ENCODE results near the gene LAMA2. TPM values are rescaled to one million over a fixed set of nuclear protein-coding genes. Genes with fewer than 3 reads are reported as not detected.

LAMA2 gene
- total and polyA plus RNA-seq, 7 donors, result 0.46 to 131 (median 59.6) TPM

GRCh38 chr6:129411092-129411491, 528.2 kb downstream of the LAMA2 start:
- no peaks in the 10 kb centered on the region for H3K4me1 ChIP-seq
- intact Hi-C loops (cut with DNase I), result no loop called here
- H3K27me3 ChIP-seq, result no peaks in the 10 kb centered on the region
- H3K4me3 ChIP-seq, result no peak overlapping the region
- no peak overlapping the region for H3K27ac ChIP-seq
- no peak for DNase-seq
- 60 to 76% methylated on average over 1 of the region's 1 CpG for WGBS, 2 donors
- no peaks in the 10 kb centered on the region for H3K9me3 ChIP-seq
- TF ChIP-seq, protein P1, sequence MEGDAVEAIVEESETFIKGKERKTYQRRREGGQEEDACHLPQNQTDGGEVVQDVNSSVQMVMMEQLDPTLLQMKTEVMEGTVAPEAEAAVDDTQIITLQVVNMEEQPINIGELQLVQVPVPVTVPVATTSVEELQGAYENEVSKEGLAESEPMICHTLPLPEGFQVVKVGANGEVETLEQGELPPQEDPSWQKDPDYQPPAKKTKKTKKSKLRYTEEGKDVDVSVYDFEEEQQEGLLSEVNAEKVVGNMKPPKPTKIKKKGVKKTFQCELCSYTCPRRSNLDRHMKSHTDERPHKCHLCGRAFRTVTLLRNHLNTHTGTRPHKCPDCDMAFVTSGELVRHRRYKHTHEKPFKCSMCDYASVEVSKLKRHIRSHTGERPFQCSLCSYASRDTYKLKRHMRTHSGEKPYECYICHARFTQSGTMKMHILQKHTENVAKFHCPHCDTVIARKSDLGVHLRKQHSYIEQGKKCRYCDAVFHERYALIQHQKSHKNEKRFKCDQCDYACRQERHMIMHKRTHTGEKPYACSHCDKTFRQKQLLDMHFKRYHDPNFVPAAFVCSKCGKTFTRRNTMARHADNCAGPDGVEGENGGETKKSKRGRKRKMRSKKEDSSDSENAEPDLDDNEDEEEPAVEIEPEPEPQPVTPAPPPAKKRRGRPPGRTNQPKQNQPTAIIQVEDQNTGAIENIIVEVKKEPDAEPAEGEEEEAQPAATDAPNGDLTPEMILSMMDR (IDR thresholded peaks at IDR 0.05), result no peak
- TF ChIP-seq EP300 (IDR thresholded peaks at IDR 0.05), result no peak
- no peak for TF ChIP-seq POLR2AphosphoS5 (IDR thresholded peaks at IDR 0.05)
- TF ChIP-seq POLR2A (IDR thresholded peaks at IDR 0.05), result no peak
- no peaks in the 10 kb centered on the region for H3K36me3 ChIP-seq

GRCh38 chr6:129416337-129416990, 533.5 kb downstream of the LAMA2 start:
- no peaks in the 10 kb centered on the region for H3K4me1 ChIP-seq
- H3K27me3 ChIP-seq, result no peaks in the 10 kb centered on the region
- H3K36me3 ChIP-seq, result no peaks in the 10 kb centered on the region
- H3K4me3 ChIP-seq, result no peak overlapping the region
- intact Hi-C loops (cut with DNase I), result no loop called here
- no peak overlapping the region for H3K27ac ChIP-seq
- no peak for DNase-seq
- TF ChIP-seq POLR2A (IDR thresholded peaks at IDR 0.05) (no peak), POLR2AphosphoS5 (IDR thresholded peaks at IDR 0.05) (no peak), EP300 (IDR thresholded peaks at IDR 0.05) (no peak)
- TF ChIP-seq, protein P1 (IDR thresholded peaks at IDR 0.05), result no peak
- H3K9me3 ChIP-seq, result no peaks in the 10 kb centered on the region
- 91 to 95% methylated on average over 6 of the region's 6 CpGs for WGBS, 2 donors

DNA sequence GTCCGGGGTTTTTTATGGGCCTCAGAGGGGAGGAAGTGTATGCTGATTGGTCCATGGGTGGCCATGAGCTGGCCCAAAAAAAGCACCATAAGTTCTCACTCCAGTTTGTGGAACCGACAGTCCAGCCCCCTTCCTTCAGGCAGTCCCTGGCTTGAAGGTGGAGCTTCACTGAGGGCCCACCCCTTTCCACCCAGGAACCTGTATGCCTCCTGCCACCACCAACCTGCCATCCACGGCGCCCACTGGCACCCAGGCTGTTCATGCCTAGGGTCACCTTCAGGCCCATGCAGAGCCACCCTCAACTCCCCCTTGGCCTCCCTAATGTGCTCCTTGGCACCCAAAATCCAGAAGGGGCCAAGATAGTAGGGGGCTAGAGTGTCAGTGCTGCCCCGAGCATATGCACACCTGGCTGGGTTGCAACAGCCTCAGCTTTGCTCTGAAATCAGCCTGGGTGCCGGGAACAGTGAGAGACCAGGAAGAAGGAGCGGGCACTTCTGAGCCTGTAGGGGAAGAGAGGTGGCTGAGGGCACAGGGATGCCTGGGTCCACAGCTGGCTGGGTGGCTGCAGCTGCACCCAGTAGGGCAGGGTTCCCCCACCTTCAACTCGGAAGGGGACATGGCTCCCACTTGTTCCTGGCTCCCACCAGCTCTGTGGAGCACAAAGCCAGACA, 534.6 kb downstream of the LAMA2 start:
- intact Hi-C loops (cut with DNase I), result no loop called here
- Histone ChIP-seq H3K27me3 (no peaks in the 10 kb centered on the region), H3K9me3 (no peaks in the 10 kb centered on the region), H3K4me3 (no peak overlapping the region), H3K27ac (no peak overlapping the region), H3K4me1 (no peaks in the 10 kb centered on the region), H3K36me3 (no peaks in the 10 kb centered on the region)
- DNase-seq, result no peak
- TF ChIP-seq POLR2AphosphoS5 (IDR thresholded peaks at IDR 0.05), result no peak
- no peak for TF ChIP-seq POLR2A (IDR thresholded peaks at IDR 0.05)
- TF ChIP-seq, protein P1 (IDR thresholded peaks at IDR 0.05), result no peak
- TF ChIP-seq EP300 (IDR thresholded peaks at IDR 0.05), result no peak
- 79 to 92% methylated on average over 8 of the region's 8 CpGs for WGBS, 2 donors

DNA sequence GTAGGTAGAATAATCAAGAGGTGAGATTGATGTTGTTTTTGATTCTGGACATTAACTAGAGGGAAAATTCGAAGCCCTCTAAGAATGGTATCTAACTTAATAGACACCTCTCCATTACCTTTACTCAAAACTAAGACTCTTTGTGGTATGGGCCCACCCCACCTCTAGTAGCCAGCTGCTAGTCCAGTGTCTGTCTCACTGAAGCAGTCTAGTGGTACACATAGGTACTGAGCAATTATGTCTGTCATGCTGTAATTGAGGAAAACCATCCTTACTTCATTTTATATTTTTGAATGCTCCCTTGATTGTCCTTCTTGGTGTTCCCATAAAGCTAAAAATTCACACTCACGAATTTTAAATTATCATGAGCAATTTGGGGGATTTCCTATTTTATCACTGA, 536.4 kb downstream of the LAMA2 start:
- no peak for DNase-seq
- no peaks in the 10 kb centered on the region for H3K9me3 ChIP-seq
- intact Hi-C loops (cut with DNase I), result no loop called here
- TF ChIP-seq EP300 (IDR thresholded peaks at IDR 0.05), result no peak
- TF ChIP-seq POLR2A (IDR thresholded peaks at IDR 0.05), result no peak
- TF ChIP-seq, protein P1 (IDR thresholded peaks at IDR 0.05), result no peak
- TF ChIP-seq POLR2AphosphoS5 (IDR thresholded peaks at IDR 0.05), result no peak
- no peak overlapping the region for H3K27ac ChIP-seq
- H3K4me1 ChIP-seq, result no peaks in the 10 kb centered on the region
- no peaks in the 10 kb centered on the region for H3K36me3 ChIP-seq
- 57 to 74% methylated on average over 2 of the region's 2 CpGs for whole genome bisulfite sequencing, 2 donors
- H3K4me3 ChIP-seq, result no peak overlapping the region
- H3K27me3 ChIP-seq, result no peaks in the 10 kb centered on the region

All from sigmoid colon (tissue), 7 donors.